Esophagus muscularis mucosa (tissue), 4 donors: ENCODE measurements around the gene SYNJ2.

Experiments used
- EP300 ChIP-seq: sonication (generic); formaldehyde crosslinking; IDR thresholded peaks from one replicate; pipeline ENCODE4 v1.6.1; 2017; ENCODE audit warnings: antibody characterized with exemption
- POLR2AphosphoS5 ChIP-seq, 2 donors: sonication (generic); formaldehyde crosslinking; IDR thresholded peaks; one replicate each; pipeline ENCODE4 v1.6.1; 2017; ENCODE audit warnings: antibody characterized with exemption in 2 of 2
- TF ChIP-seq, protein P1 (sequence below), 3 experiments: fragments of 200-600 bp in 2 of 3; fragments of 450-650 bp in 1 of 3; sonication (generic) in 2 of 3; IDR thresholded peaks; one replicate each; pipeline ENCODE4 v1.5.1; 2017 to 2019; ENCODE audit warnings: antibody characterized with exemption in 3 of 3, mild to moderate bottlenecking in 2 of 3, moderate library complexity in 1 of 3

DNA sequence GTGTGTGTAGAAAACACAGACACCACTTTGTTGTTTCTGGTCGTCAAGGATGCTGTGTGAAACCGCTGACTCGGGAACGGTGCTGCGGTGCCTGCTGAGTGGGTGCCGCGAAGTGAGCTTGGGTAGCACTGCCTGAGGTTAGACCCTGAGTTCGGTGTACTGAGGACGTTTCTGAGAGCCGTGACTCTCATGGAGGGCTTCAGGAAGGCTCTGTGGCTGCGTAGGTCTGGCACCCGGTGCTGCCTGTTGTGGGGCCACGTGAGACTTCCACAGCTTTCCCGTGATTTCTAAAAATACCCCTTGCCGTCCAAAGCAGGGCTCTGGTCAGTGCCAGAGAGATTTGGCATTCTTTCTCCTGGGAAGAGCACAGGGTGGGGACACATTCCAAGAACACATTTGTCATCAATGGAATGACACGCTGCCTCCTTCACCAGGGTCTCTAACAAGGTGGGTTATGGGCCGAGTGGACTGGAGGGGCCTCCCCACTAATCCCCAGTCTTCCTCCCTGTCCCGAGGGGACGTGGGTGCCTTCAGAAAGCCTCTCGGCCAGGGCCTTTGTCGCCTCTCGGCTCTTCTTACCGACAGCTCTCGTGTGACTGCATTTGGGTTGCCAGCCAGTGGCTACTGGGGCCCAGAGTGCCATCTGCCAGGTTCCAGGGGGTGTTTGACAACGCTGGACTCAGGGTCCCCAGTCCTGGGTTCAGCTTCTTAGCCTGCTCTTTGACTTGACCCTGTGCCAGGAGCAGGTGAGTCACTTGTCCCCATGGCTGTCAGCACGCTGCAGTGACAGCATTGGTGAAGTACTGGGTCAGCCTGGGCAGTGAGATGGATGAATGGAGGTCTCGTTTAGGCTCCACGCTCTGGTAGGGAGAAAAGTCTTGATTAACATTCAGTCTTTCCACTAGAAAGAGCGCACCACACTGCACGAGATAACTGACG is 62.2 kb downstream of the SYNJ2 start:
- TF ChIP-seq POLR2AphosphoS5 (IDR thresholded peaks at IDR 0.05) (peak; percentile 55 to 73), EP300 (no peak)
- TF ChIP-seq, protein P1, sequence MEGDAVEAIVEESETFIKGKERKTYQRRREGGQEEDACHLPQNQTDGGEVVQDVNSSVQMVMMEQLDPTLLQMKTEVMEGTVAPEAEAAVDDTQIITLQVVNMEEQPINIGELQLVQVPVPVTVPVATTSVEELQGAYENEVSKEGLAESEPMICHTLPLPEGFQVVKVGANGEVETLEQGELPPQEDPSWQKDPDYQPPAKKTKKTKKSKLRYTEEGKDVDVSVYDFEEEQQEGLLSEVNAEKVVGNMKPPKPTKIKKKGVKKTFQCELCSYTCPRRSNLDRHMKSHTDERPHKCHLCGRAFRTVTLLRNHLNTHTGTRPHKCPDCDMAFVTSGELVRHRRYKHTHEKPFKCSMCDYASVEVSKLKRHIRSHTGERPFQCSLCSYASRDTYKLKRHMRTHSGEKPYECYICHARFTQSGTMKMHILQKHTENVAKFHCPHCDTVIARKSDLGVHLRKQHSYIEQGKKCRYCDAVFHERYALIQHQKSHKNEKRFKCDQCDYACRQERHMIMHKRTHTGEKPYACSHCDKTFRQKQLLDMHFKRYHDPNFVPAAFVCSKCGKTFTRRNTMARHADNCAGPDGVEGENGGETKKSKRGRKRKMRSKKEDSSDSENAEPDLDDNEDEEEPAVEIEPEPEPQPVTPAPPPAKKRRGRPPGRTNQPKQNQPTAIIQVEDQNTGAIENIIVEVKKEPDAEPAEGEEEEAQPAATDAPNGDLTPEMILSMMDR (IDR thresholded peaks at IDR 0.05), result no peak
